LNCaP clone FGC (cell line): ENCODE results near the gene FOXQ1.

ENCODE experiments used
- DNase-seq: peaks from one replicate; pipeline ENCODE4 v3.0.0-alpha.2; 2011; ENCODE audit warnings: low read depth
- H3K4me3 ChIP-seq: 2 replicates; pipeline ENCODE4 v1.5.1; 2011; ENCODE audit warnings: mild to moderate bottlenecking, low read depth, low read length, control low read depth
- CTCF ChIP-seq: IDR thresholded peaks from 2 replicates; pipeline ENCODE4 v1.5.1; 2012; ENCODE audit warnings: mild to moderate bottlenecking; ENCODE audit not compliant: control insufficient read depth, insufficient read depth; ENCODE audit errors: extremely low read depth

The FOXQ1 gene

GRCh38 chr6:1311400-1312202 lies at the start of gene FOXQ1:
Gene FOXQ1 (plus strand): TSS chr6:1312098. CDS start chr6:1312705, 607 bp downstream.
- H3K4me3 ChIP-seq: peak within 1 kb of the TSS; percentile 46
- no peak for TF ChIP-seq CTCF
- no peak for DNase-seq

GRCh38 chr6:1262704-1263038 lies 49.2 kb upstream of the FOXQ1 start:
- no peak for DNase-seq
- TF ChIP-seq CTCF: no peak
- no peak overlapping the region for H3K4me3 ChIP-seq

GRCh38 chr6:1263039-1263849 lies 48.7 kb upstream of the FOXQ1 start:
- H3K4me3 ChIP-seq: no peak overlapping the region
- DNase-seq: no peak
- TF ChIP-seq CTCF: no peak

GRCh38 chr6:1263850-1264377 lies 48.0 kb upstream of the FOXQ1 start:
- no peak overlapping the region for H3K4me3 ChIP-seq
- no peak for DNase-seq
- TF ChIP-seq CTCF: no peak

GRCh38 chr6:1264619-1265445 lies 47.1 kb upstream of the FOXQ1 start:
- 0 out of 2 replicates have a peak, but pooled peaks have one; percentile 18 for TF ChIP-seq CTCF
- H3K4me3 ChIP-seq: no peak overlapping the region
- DNase-seq: no peak

- no peak for TF ChIP-seq CTCF
- no peak for DNase-seq
- H3K4me3 ChIP-seq: no peak overlapping the region
Measured at GRCh38 chr6:1266686-1267056, 45.2 kb upstream of the FOXQ1 start.
